IMR-90 (cell line): Measurements from ENCODE around the gene TTC28. TPM values are rescaled to one million over a fixed set of nuclear protein-coding genes. Genes with fewer than 3 reads are reported as not detected.

Experiments
- CEBPB ChIP-seq: IDR thresholded peaks from 2 replicates; pipeline ENCODE4 v1.6.1; 2012; ENCODE audit warnings: low read depth, low read length, improper control_type of control experiment
- FOS ChIP-seq: fragments of 150-350 bp; IDR thresholded peaks from 2 replicates; pipeline ENCODE4 v1.6.1; 2016; ENCODE audit warnings: low read depth, low read length
- MAZ ChIP-seq: IDR thresholded peaks from 2 replicates; pipeline ENCODE4 v1.6.1; 2012; ENCODE audit warnings: low read depth, mild to moderate bottlenecking, low read length, improper control_type of control experiment, moderate library complexity, borderline replicate concordance
- NFE2L2 ChIP-seq: fragments of 150-350 bp; IDR thresholded peaks from 2 replicates; pipeline ENCODE4 v1.6.1; 2016; ENCODE audit warnings: low read depth, mild to moderate bottlenecking, low read length
- POLR2A ChIP-seq: IDR thresholded peaks from 2 replicates; pipeline ENCODE4 v1.6.1; 2012; ENCODE audit warnings: mild to moderate bottlenecking, low read depth, low read length
- RAD21 ChIP-seq: IDR thresholded peaks from 2 replicates; pipeline ENCODE4 v1.6.1; 2012; ENCODE audit warnings: low read length, improper control_type of control experiment
- SMC3 ChIP-seq: fragments of 150-350 bp; IDR thresholded peaks from 2 replicates; pipeline ENCODE4 v1.6.1; 2016; ENCODE audit warnings: low read depth, mild to moderate bottlenecking, antibody characterized with exemption, low read length, moderate library complexity
- USF2 ChIP-seq: fragments of 150-350 bp; IDR thresholded peaks from 2 replicates; pipeline ENCODE4 v1.6.1; 2017; ENCODE audit warnings: mild to moderate bottlenecking, antibody characterized with exemption, low read length, low read depth
- polyA plus RNA-seq, 3 experiments: library from polyadenylated mRNA; depleted of rRNA; stranded (reverse); fragments of >200 nt; gene quantifications; 2 replicates each; pipeline ENCODE4 v1.2.3, GENCODE V29; 2012; ENCODE audit warnings: low replicate concordance in 1 of 3
- total RNA-seq: library from RNA; depleted of rRNA; stranded (reverse); fragments of >200 nt; gene quantifications from 2 replicates; pipeline ENCODE4 v1.2.3, GENCODE V29; 2012

Gene TTC28
- total and polyA plus RNA-seq, 2 of the 4 experiments (the other 2 are of a cell fraction), result 5.6 to 13.3 TPM

- TF ChIP-seq USF2 (no peak), NFE2L2 (no peak), POLR2A (no peak), CEBPB (no peak), FOS (no peak), SMC3 (no peak), RAD21 (no peak), MAZ (no peak)
Observed at GRCh38 chr22:28438183-28438768, 241.4 kb downstream of the TTC28 start (continued).
